IMR-90 (cell line): ENCODE results near the gene RBM10. TPM values are rescaled to one million over a fixed set of nuclear protein-coding genes. Genes with fewer than 3 reads are reported as not detected.

Experiments
- ATAC-seq: fragments of 200-7000 bp; cut with Tn5 transposase; 2 replicates; pipeline ENCODE4 v1.9.1; 2020; ENCODE audit warnings: low read depth, mild to moderate bottlenecking, moderate library complexity
- BruUV-seq: library from RNA; stranded (reverse); fragments of 400-500 nt; replicated peaks from 2 replicates; lab custom pipeline; 2021; lab: Mats Ljungman, UMichigan
- CTCF ChIA-PET: fragments of 300-600 bp; formaldehyde crosslinking; extraction: SDS; loops from one replicate; lab custom pipeline; 2021; ENCODE audit warnings: antibody characterized with exemption; lab: Yijun Ruan, JAX
- POLR2A ChIA-PET: fragments of 300-600 bp; sonication (Branson Sonifier 250); formaldehyde crosslinking; loops from one replicate; lab custom pipeline; 2022; ENCODE audit warnings: antibody characterized with exemption; ENCODE audit not compliant: unreplicated experiment; lab: Charles Lee
- DNase-seq: peaks from one replicate; pipeline ENCODE4 v3.0.0; 2013
- H2AFZ ChIP-seq: replicated peaks from 2 replicates; pipeline ENCODE3; 2013; ENCODE audit warnings: low read length, mild to moderate bottlenecking; ENCODE audit not compliant: poor library complexity
- H2AK5ac ChIP-seq: 2 replicates; pipeline ENCODE4 v1.6.1; 2013; ENCODE audit warnings: low read depth, low read length, inconsistent platforms
- H2AK9ac ChIP-seq: replicated peaks from 2 replicates; pipeline ENCODE3; 2013; ENCODE audit warnings: mild to moderate bottlenecking, low read depth, low read length, moderate library complexity; ENCODE audit not compliant: poor library complexity
- H2BK120ac ChIP-seq: 2 replicates; pipeline ENCODE4 v1.6.1; 2013; ENCODE audit warnings: low read depth, low read length, inconsistent platforms
- H2BK15ac ChIP-seq: 3 replicates; pipeline ENCODE4 v1.6.1; 2013; ENCODE audit warnings: low read depth, low read length, inconsistent platforms
- H2BK20ac ChIP-seq: 2 replicates; pipeline ENCODE4 v1.6.1; 2013; ENCODE audit warnings: low read depth, mild to moderate bottlenecking, inconsistent platforms, low read length, moderate library complexity
- H2BK5ac ChIP-seq: 2 replicates; pipeline ENCODE4 v1.6.1; 2013; ENCODE audit warnings: mild to moderate bottlenecking, low read depth, low read length, inconsistent platforms; ENCODE audit not compliant: poor library complexity, severe bottlenecking
- H3K14ac ChIP-seq: replicated peaks from 2 replicates; pipeline ENCODE4 v1.6.1; 2013; ENCODE audit warnings: low read depth, low read length, inconsistent platforms
- H3K18ac ChIP-seq: 2 replicates; pipeline ENCODE4 v1.6.1; 2013; ENCODE audit warnings: low read depth, low read length, control low read depth
- H3K23ac ChIP-seq: 2 replicates; pipeline ENCODE4 v1.6.1; 2013; ENCODE audit warnings: low read depth, low read length, inconsistent platforms
- H3K27ac ChIP-seq: 2 replicates; pipeline ENCODE4 v1.5.1; 2013; ENCODE audit warnings: mild to moderate bottlenecking, control low read depth, low read length; ENCODE audit not compliant: insufficient read depth
- H3K27me3 ChIP-seq: 2 replicates; pipeline ENCODE4 v1.6.1; 2013; ENCODE audit warnings: low read length; ENCODE audit not compliant: control insufficient read depth, insufficient read depth
- H3K36me3 ChIP-seq: 2 replicates; pipeline ENCODE4 v1.6.1; 2013; ENCODE audit warnings: low read length, mixed read lengths; ENCODE audit not compliant: control insufficient read depth, insufficient read depth
- H3K4ac ChIP-seq: 2 replicates; pipeline ENCODE4 v1.6.1; 2013; ENCODE audit warnings: low read depth, low read length, inconsistent platforms
- H3K4me1 ChIP-seq: 2 replicates; pipeline ENCODE4 v1.6.1; 2013; ENCODE audit warnings: low read length, mixed read lengths; ENCODE audit not compliant: control insufficient read depth, insufficient read depth
- H3K4me2 ChIP-seq: 2 replicates; pipeline ENCODE4 v1.6.1; 2013; ENCODE audit warnings: low read depth, mild to moderate bottlenecking, control low read depth, low read length, moderate library complexity
- H3K4me3 ChIP-seq: 2 replicates; pipeline ENCODE4 v1.5.1; 2013; ENCODE audit warnings: low read depth, mild to moderate bottlenecking, control low read depth, low read length, moderate library complexity; ENCODE audit not compliant: insufficient read depth
- H3K56ac ChIP-seq: 2 replicates; pipeline ENCODE4 v1.6.1; 2013; ENCODE audit warnings: low read length, inconsistent platforms; ENCODE audit not compliant: insufficient read depth; ENCODE audit errors: extremely low read depth
- H3K79me1 ChIP-seq, 2 experiments: 2 replicates each; pipeline ENCODE4 v1.6.1; 2013; ENCODE audit warnings: low read length in 2 of 2, inconsistent platforms in 1 of 2, low read depth in 1 of 2
- H3K9ac ChIP-seq: 2 replicates; pipeline ENCODE4 v1.6.1; 2013; ENCODE audit warnings: low read depth, low read length, control low read depth
- H3K9me1 ChIP-seq: 2 replicates; pipeline ENCODE4 v1.6.1; 2013; ENCODE audit warnings: low read length, inconsistent platforms; ENCODE audit not compliant: insufficient read depth
- H3K9me3 ChIP-seq: 2 replicates; pipeline ENCODE4 v1.6.1; 2013; ENCODE audit warnings: low read length; ENCODE audit not compliant: control insufficient read depth, insufficient read depth
- H4K20me1 ChIP-seq: 2 replicates; pipeline ENCODE4 v1.6.1; 2013; ENCODE audit warnings: low read length, inconsistent platforms; ENCODE audit not compliant: insufficient read depth
- H4K5ac ChIP-seq: 2 replicates; pipeline ENCODE4 v1.6.1; 2013; ENCODE audit warnings: mild to moderate bottlenecking, low read depth, low read length, control low read depth
- H4K8ac ChIP-seq, 2 experiments: 2 replicates each; pipeline ENCODE4 v1.6.1; 2013; ENCODE audit warnings: low read depth in 2 of 2, low read length in 2 of 2, control low read depth in 1 of 2, inconsistent platforms in 1 of 2
- H4K91ac ChIP-seq: 2 replicates; pipeline ENCODE4 v1.6.1; 2013; ENCODE audit warnings: low read depth, low read length, inconsistent platforms; ENCODE audit not compliant: insufficient read depth
- BHLHE40 ChIP-seq: fragments of 150-350 bp; IDR thresholded peaks from 2 replicates; pipeline ENCODE4 v1.6.1; 2016; ENCODE audit warnings: mild to moderate bottlenecking, low read depth, low read length
- MAFK ChIP-seq: IDR thresholded peaks from 2 replicates; pipeline ENCODE4 v1.6.1; 2012; ENCODE audit warnings: low read depth, low read length, improper control_type of control experiment
- RFX5 ChIP-seq: IDR thresholded peaks from 2 replicates; pipeline ENCODE4 v1.8.0; 2012; ENCODE audit warnings: low read depth, mild to moderate bottlenecking, low read length, moderate library complexity
- WGBS, 2 experiments: methylation state at CpG; one replicate each; pipeline versions ENCODE4 v1.1.5 to v1.1.7; 2013; ENCODE audit warnings: missing lambda C conversion rate in 2 of 2; ENCODE audit not compliant: insufficient read length in 1 of 2; ENCODE audit errors: extremely low coverage in 2 of 2; 5-methylcytosine and 5-hydroxymethylcytosine counted together
- dilution Hi-C: fragments of 300-500 bp; cut with HindIII; formaldehyde crosslinking; loops from one replicate; pipeline ENCODE4 v1.14.3; 2018; ENCODE audit warnings: low sequenced_read_pairs; ENCODE audit not compliant: unreplicated experiment
- in situ Hi-C: fragments of 300-500 bp; cut with MboI; formaldehyde crosslinking; loops from 3 replicates; pipeline ENCODE4 v1.14.3; 2019; ENCODE audit warnings: low sequenced_read_pairs, inconsistent platforms, mixed read lengths
- intact Hi-C: fragments of 100-400 bp; cut with micrococcal nuclease; formaldehyde crosslinking; loops from 2 replicates; pipeline ENCODE4 v1.10.0; 2022
- polyA plus RNA-seq, 3 experiments: library from polyadenylated mRNA; depleted of rRNA; stranded (reverse); fragments of >200 nt; gene quantifications; 2 replicates each; pipeline ENCODE4 v1.2.3, GENCODE V29; 2012; ENCODE audit warnings: low replicate concordance in 1 of 3
- total RNA-seq: library from RNA; depleted of rRNA; stranded (reverse); fragments of >200 nt; gene quantifications from 2 replicates; pipeline ENCODE4 v1.2.3, GENCODE V29; 2012

RBM10 gene
- total and polyA plus RNA-seq, 2 of the 4 experiments (the other 2 are of a cell fraction): 33.4 to 36.0 TPM

- no peak overlapping the region for H2AK9ac ChIP-seq
- H3K4me3 ChIP-seq: no peak overlapping the region
- WGBS, 2 experiments: 97% methylated on average over 12 of the region's 16 CpGs; no CpG with 5 or more reads in 1 of the 2 experiments
- ChIA-PET POLR2A (no interaction called here), CTCF (no interaction called here)
- ATAC-seq (no peak), DNase-seq (no peak)
- in situ Hi-C loops (loop anchor here (25.0 kb wide), 1 partner anchor 428 kb away; the partner anchor contains the start of gene CFP), dilution Hi-C loops (no loop called here), intact Hi-C loops (no loop called here)
- no peak overlapping the region for H2BK120ac ChIP-seq
- no peak overlapping the region for H3K23ac ChIP-seq
- H2BK20ac ChIP-seq: no peak overlapping the region
- H2BK15ac ChIP-seq: no peak overlapping the region
- H3K56ac ChIP-seq: no peak overlapping the region
- no peak overlapping the region for H3K27ac ChIP-seq
- no peak overlapping the region for H4K8ac ChIP-seq
- TF ChIP-seq RFX5 (no peak), MAFK (no peak), BHLHE40 (no peak)
- H3K79me1 ChIP-seq: peaks cover 5 to 32% of the 10 kb centered on the region in 2 experiments; a peak in 3 of 4 replicates
- H3K36me3 ChIP-seq: peaks cover 79% of the 10 kb centered on the region
- H3K18ac ChIP-seq: no peak overlapping the region
- no peaks in the 10 kb centered on the region for H3K9me3 ChIP-seq
- no peak overlapping the region for H3K4me2 ChIP-seq
- no peaks in the 10 kb centered on the region for H3K4me1 ChIP-seq
- no peak overlapping the region for H2AK5ac ChIP-seq
- no peak overlapping the region for H2BK5ac ChIP-seq
- H3K9ac ChIP-seq: no peak overlapping the region
- H3K14ac ChIP-seq: no peak overlapping the region
- H3K9me1 ChIP-seq: no peaks in the 10 kb centered on the region; the same call in 1 of the 2 replicates
- BruUV-seq: no TSS peak
- no peak overlapping the region for H3K4ac ChIP-seq
- H4K91ac ChIP-seq: no peak overlapping the region
- H4K5ac ChIP-seq: no peak overlapping the region
- H3K27me3 ChIP-seq: no peaks in the 10 kb centered on the region; the same call in 1 of the 2 replicates
- no peak overlapping the region for H2AFZ ChIP-seq
- peaks cover 57% of the 10 kb centered on the region for H4K20me1 ChIP-seq
Observed at GRCh38 chrX:47209508-47210238, 64.7 kb downstream of the RBM10 start.
